GM13976 (cell line): ENCODE data around the gene CDYL.

Source experiments
- DNase-seq: peaks from one replicate; pipeline ENCODE4 v3.0.0; 2012; ENCODE audit warnings: low spot score
- CTCF ChIP-seq: IDR thresholded peaks from 2 replicates; pipeline ENCODE4 v1.5.1; 2012; ENCODE audit warnings: borderline replicate concordance, mild to moderate bottlenecking; ENCODE audit not compliant: insufficient read depth; ENCODE audit errors: extremely low read depth, missing control alignments, control extremely low read depth
- in situ Hi-C: fragments of 300-500 bp; cut with MboI; formaldehyde crosslinking; loops from one replicate; pipeline ENCODE4 v1.12.0; 2022; ENCODE audit warnings: low sequenced_read_pairs, mixed read lengths, inconsistent platforms; ENCODE audit not compliant: unreplicated experiment

Gene CDYL

GRCh38 chr6:4901386-4902061 is 125.3 kb downstream of the CDYL start:
- no peak for DNase-seq
- in situ Hi-C loops = no loop called here
- no peak for TF ChIP-seq CTCF

- DNase-seq = no peak
- TF ChIP-seq CTCF = no peak
- in situ Hi-C loops = no loop called here
These were observed 126.2 kb downstream of the CDYL start for GRCh38 chr6:4902363-4902762.

- in situ Hi-C loops = no loop called here
- no peak for DNase-seq
- TF ChIP-seq CTCF = no peak
These were observed 126.9 kb downstream of the CDYL start for GRCh38 chr6:4903121-4903520.

- DNase-seq = no peak
- TF ChIP-seq CTCF = no peak
- in situ Hi-C loops = no loop called here
These were observed 127.7 kb downstream of the CDYL start for GRCh38 chr6:4903751-4904370.

- TF ChIP-seq CTCF = no peak
- in situ Hi-C loops = no loop called here
- no peak for DNase-seq
These were observed 128.3 kb downstream of the CDYL start for GRCh38 chr6:4904461-4905025.

GRCh38 chr6:4905826-4906225 is 129.6 kb downstream of the CDYL start:
- in situ Hi-C loops = no loop called here
- no peak for TF ChIP-seq CTCF
- no peak for DNase-seq
